ENCODE measurements around the gene MYRIP. TPM values are rescaled to one million over a fixed set of nuclear protein-coding genes. Genes with fewer than 3 reads are reported as not detected.

Gene MYRIP
- polyA plus RNA-seq, 3 donors, result not detected

DNA sequence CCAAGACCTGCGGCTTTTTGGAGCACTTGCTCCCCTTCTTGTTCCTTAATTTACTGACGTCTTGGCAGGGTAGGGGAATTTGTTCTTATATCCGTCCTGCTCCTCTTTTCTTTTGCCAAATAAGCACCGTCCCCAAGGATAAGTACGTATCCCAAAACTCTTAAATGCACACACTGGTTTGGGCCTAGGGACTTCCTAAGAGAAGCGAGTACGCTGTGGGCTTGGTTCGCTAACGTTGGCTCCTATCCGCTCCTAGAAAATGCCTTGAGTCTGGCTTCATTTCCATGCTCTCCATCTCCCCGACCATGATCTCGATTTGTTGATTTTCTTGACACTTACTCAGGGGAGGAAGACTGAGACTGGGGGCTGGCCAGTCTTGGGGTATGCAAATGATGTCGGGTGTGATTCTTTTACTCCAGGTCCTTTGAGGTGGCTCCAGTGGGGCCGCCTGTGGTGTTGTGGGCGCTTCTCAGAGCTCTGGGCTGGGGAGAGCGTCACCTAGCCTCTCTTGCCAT, 1.3 kb downstream of the MYRIP start:
- Histone ChIP-seq H3K27me3 (ENCODE audit: control insufficient read depth in 2 of 2, insufficient read depth in 2 of 2, low read length in 2 of 2) (peaks cover 47 to 79% of the 10 kb centered on the region in 2 donors), H4K20me1 (ENCODE audit: insufficient read depth, low read length) (no peaks in the 10 kb centered on the region), H3K27ac (ENCODE audit: low read depth in 1 of 2, low read length in 2 of 2) (no peak overlapping the region), H3K79me2 (ENCODE audit: insufficient read depth, low read length) (no peaks in the 10 kb centered on the region), H3K36me3 (replicated peaks in 1 of 2; ENCODE audit: control insufficient read depth in 1 of 2, insufficient read depth in 2 of 2, low read length in 2 of 2) (no peaks in the 10 kb centered on the region), H3K4me3 (replicated peaks in 1 of 3; ENCODE audit: low read depth in 2 of 3, low read length in 3 of 3) (no peak overlapping the region), H3K4me2 (replicated peaks; ENCODE audit: extremely low read depth, low read length, poor library complexity, severe bottlenecking) (no peak overlapping the region), H3K9me3 (replicated peaks in 1 of 2; ENCODE audit: control insufficient read depth in 1 of 2, insufficient read depth in 1 of 2, low read length in 2 of 2) (peaks cover 0 to 15% of the 10 kb centered on the region in 2 donors), H3K9ac (ENCODE audit: insufficient read depth, low read length, poor library complexity, severe bottlenecking) (no peak overlapping the region), H3K4me1 (ENCODE audit: control insufficient read depth in 1 of 2, insufficient read depth in 2 of 2, low read length in 2 of 2) (peaks cover 7 to 8% of the 10 kb centered on the region in 2 donors), H2AFZ (ENCODE audit: insufficient read depth, low read depth, low read length, poor library complexity, severe bottlenecking) (no peak overlapping the region)
- peak overlapping the region in 1 of 2 donors; percentile 91 for H3K4me3 Mint-ChIP-seq
- peaks cover 5 to 8% of the 10 kb centered on the region in 2 donors for H3K36me3 Mint-ChIP-seq
- peaks cover 0 to 17% (median 7%) of the 10 kb centered on the region in 7 donors for H3K9me3 Mint-ChIP-seq
- peaks cover 66 to 76% (median 67%) of the 10 kb centered on the region in 3 donors for H3K27me3 Mint-ChIP-seq (ENCODE audit: low read depth in 3 of 3)
- intact Hi-C loops (cut with micrococcal nuclease), result no loop called here
- peaks cover 10% of the 10 kb centered on the region for H3K4me1 Mint-ChIP-seq
- 8% methylated on average over 9 of the region's 16 CpGs for WGBS (ENCODE audit: insufficient coverage)
- TF ChIP-seq, protein P1, sequence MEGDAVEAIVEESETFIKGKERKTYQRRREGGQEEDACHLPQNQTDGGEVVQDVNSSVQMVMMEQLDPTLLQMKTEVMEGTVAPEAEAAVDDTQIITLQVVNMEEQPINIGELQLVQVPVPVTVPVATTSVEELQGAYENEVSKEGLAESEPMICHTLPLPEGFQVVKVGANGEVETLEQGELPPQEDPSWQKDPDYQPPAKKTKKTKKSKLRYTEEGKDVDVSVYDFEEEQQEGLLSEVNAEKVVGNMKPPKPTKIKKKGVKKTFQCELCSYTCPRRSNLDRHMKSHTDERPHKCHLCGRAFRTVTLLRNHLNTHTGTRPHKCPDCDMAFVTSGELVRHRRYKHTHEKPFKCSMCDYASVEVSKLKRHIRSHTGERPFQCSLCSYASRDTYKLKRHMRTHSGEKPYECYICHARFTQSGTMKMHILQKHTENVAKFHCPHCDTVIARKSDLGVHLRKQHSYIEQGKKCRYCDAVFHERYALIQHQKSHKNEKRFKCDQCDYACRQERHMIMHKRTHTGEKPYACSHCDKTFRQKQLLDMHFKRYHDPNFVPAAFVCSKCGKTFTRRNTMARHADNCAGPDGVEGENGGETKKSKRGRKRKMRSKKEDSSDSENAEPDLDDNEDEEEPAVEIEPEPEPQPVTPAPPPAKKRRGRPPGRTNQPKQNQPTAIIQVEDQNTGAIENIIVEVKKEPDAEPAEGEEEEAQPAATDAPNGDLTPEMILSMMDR (IDR thresholded peaks at IDR 0.05), result no peak
- H3K27ac Mint-ChIP-seq, result no peak overlapping the region
- no peak for DNase-seq

DNA sequence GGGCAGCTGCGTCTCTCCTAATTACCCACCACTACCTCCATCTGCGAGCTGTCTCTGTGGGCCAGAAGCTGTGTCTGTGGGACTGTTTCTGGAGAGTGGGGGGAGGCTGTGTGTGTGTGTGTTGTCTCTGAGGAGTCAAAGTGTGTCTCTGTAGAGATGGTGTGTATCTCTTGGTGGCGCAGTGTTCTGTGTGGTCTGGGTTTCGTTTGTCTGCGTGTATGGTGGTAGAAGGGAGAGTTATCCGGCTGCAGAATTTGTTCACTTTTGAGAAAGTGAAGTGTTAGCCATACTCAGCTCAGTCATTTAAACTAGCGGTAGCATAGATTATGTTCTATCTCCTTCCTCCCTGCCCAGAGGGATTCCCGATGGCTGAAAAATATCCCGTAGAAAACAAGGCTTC, 2.2 kb downstream of the MYRIP start:
- peaks cover 65 to 71% (median 66%) of the 10 kb centered on the region in 3 donors for H3K27me3 Mint-ChIP-seq (ENCODE audit: low read depth in 3 of 3)
- Histone ChIP-seq H2AFZ (ENCODE audit: insufficient read depth, low read depth, low read length, poor library complexity, severe bottlenecking) (no peak overlapping the region), H3K79me2 (ENCODE audit: insufficient read depth, low read length) (no peaks in the 10 kb centered on the region), H3K9ac (ENCODE audit: insufficient read depth, low read length, poor library complexity, severe bottlenecking) (no peak overlapping the region), H3K4me2 (replicated peaks; ENCODE audit: extremely low read depth, low read length, poor library complexity, severe bottlenecking) (no peak overlapping the region), H3K27ac (ENCODE audit: low read depth in 1 of 2, low read length in 2 of 2) (no peak overlapping the region), H3K4me3 (replicated peaks in 1 of 3; ENCODE audit: low read depth in 2 of 3, low read length in 3 of 3) (no peak overlapping the region), H3K36me3 (replicated peaks in 1 of 2; ENCODE audit: control insufficient read depth in 1 of 2, insufficient read depth in 2 of 2, low read length in 2 of 2) (no peaks in the 10 kb centered on the region), H3K27me3 (ENCODE audit: control insufficient read depth in 2 of 2, insufficient read depth in 2 of 2, low read length in 2 of 2) (peaks cover 47 to 72% of the 10 kb centered on the region in 2 donors), H3K4me1 (ENCODE audit: control insufficient read depth in 1 of 2, insufficient read depth in 2 of 2, low read length in 2 of 2) (peaks cover 7 to 8% of the 10 kb centered on the region in 2 donors), H4K20me1 (ENCODE audit: insufficient read depth, low read length) (no peaks in the 10 kb centered on the region), H3K9me3 (replicated peaks in 1 of 2; ENCODE audit: control insufficient read depth in 1 of 2, insufficient read depth in 1 of 2, low read length in 2 of 2) (peaks cover 0 to 15% of the 10 kb centered on the region in 2 donors)
- TF ChIP-seq, protein P1 (IDR thresholded peaks at IDR 0.05), result no peak
- WGBS (ENCODE audit: insufficient coverage), result 75% methylated on average over 4 of the region's 9 CpGs
- intact Hi-C loops (cut with micrococcal nuclease), result no loop called here
- H3K4me3 Mint-ChIP-seq, result peak overlapping the region in 1 of 2 donors; percentile 40
- DNase-seq, result no peak
- H3K36me3 Mint-ChIP-seq, result peaks cover 5 to 8% of the 10 kb centered on the region in 2 donors
- H3K27ac Mint-ChIP-seq, result no peak overlapping the region
- H3K9me3 Mint-ChIP-seq, result peaks cover 0 to 17% (median 7%) of the 10 kb centered on the region in 7 donors
- peaks cover 10% of the 10 kb centered on the region for H3K4me1 Mint-ChIP-seq
